ENCODE data around the gene ZBTB12. TPM values are rescaled to one million over a fixed set of nuclear protein-coding genes. Genes with fewer than 3 reads are reported as not detected.
A peak's percentile ranks its signal among the peaks of the same experiment; 100 is the strongest.

Gene ZBTB12
- total and polyA plus RNA-seq, 9 of the 15 experiments (the other 6 are each of a cell fraction or from before 2014, with no cell fraction given), result 0.03 to 12.4 (median 5.8) TPM; not detected in 1

DNA sequence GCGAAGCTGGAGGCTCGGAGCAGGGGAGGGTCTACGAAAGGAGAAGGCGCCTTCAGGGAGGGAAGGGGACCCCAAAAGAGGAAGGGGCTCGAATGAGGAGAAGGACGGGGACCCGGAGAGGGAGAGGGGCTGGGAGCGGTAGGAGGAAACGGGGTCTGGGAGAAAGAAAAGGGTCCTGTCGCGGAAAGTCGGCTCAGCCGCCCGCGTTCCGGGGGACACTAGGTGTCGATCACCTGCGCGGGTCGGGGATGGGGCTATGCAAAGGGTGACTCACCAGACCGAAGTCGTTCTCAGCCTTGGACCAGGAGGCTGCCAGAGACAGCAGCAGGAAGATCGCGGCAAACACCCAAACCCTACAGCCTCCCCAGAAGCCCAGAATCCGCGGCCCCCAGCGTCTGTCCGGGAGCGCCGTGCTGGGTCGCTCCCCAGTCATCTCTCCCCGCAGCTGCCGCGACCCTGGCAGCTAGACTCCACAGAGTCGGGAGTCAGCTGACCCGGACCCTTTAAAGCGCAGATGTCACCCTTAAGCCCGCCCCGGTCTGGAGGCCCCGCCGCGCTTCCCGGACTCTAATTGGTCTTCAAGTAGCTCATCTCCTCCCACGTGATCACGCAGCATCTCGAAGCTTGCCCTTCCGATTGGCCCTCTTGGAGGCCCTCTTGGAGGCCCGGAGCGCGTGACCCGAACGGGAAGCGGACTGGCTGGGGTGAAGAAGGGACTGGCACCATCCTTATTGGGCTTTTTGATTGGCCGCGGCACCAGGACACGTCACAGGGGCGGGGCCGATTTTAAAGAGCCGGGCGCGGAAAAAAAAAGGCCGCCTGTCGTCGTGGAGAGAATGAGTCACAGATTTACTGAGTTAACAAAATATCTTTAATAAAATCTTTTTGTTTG lies 39.3 kb downstream of the ZBTB12 start, which contains the start of gene NEU1 (continued):
- TF ChIP-seq, protein P1, sequence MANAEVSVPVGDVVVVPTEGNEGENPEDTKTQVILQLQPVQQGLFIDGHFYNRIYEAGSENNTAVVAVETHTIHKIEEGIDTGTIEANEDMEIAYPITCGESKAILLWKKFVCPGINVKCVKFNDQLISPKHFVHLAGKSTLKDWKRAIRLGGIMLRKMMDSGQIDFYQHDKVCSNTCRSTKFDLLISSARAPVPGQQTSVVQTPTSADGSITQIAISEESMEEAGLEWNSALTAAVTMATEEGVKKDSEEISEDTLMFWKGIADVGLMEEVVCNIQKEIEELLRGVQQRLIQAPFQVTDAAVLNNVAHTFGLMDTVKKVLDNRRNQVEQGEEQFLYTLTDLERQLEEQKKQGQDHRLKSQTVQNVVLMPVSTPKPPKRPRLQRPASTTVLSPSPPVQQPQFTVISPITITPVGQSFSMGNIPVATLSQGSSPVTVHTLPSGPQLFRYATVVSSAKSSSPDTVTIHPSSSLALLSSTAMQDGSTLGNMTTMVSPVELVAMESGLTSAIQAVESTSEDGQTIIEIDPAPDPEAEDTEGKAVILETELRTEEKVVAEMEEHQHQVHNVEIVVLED (CRISPR knock-in tag; IDR thresholded peaks at IDR 0.05), result peak; percentile 40; the same call in 1 of the 2 replicates
- TF ChIP-seq EWSR1 (IDR thresholded peaks at IDR 0.05; ENCODE audit: borderline replicate concordance, low read depth, partially characterized antibody), result no peak
- TF ChIP-seq NELFE (IDR thresholded peaks at IDR 0.05; ENCODE audit: insufficient read depth, insufficient read length), result no peak
- TF ChIP-seq ZNF644 (tag; IDR thresholded peaks at IDR 0.05; ENCODE audit: low read depth), result no peak
- TF ChIP-seq, protein P2, sequence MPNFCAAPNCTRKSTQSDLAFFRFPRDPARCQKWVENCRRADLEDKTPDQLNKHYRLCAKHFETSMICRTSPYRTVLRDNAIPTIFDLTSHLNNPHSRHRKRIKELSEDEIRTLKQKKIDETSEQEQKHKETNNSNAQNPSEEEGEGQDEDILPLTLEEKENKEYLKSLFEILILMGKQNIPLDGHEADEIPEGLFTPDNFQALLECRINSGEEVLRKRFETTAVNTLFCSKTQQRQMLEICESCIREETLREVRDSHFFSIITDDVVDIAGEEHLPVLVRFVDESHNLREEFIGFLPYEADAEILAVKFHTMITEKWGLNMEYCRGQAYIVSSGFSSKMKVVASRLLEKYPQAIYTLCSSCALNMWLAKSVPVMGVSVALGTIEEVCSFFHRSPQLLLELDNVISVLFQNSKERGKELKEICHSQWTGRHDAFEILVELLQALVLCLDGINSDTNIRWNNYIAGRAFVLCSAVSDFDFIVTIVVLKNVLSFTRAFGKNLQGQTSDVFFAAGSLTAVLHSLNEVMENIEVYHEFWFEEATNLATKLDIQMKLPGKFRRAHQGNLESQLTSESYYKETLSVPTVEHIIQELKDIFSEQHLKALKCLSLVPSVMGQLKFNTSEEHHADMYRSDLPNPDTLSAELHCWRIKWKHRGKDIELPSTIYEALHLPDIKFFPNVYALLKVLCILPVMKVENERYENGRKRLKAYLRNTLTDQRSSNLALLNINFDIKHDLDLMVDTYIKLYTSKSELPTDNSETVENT (CRISPR knock-in tag; IDR thresholded peaks at IDR 0.05), result peak; percentile 85
